AG09309 (cell line): Measurements from ENCODE around the gene NABP1.

Experiments used
- DNase-seq: peaks from one replicate; pipeline ENCODE4 v3.0.0-alpha.2; 2010; ENCODE audit warnings: low read depth
- H3K4me3 ChIP-seq: 2 replicates; pipeline ENCODE4 v1.5.1; 2011; ENCODE audit warnings: mild to moderate bottlenecking, low read depth, low read length, moderate library complexity; ENCODE audit not compliant: control insufficient read depth
- CTCF ChIP-seq: IDR thresholded peaks from 2 replicates; pipeline ENCODE4 v1.5.1; 2011; ENCODE audit warnings: mild to moderate bottlenecking, low read depth, low read length, inconsistent platforms; ENCODE audit not compliant: insufficient read depth, control insufficient read depth; ENCODE audit errors: missing control alignments

NABP1 gene

GRCh38 chr2:191659198-191659597 lies 18.7 kb upstream of the NABP1 start:
- no peak for TF ChIP-seq CTCF
- no peak overlapping the region for H3K4me3 ChIP-seq
- DNase-seq, result no peak

- DNase-seq, result no peak
- no peak overlapping the region for H3K4me3 ChIP-seq
- no peak for TF ChIP-seq CTCF
These were observed 17.4 kb upstream of the NABP1 start for GRCh38 chr2:191660575-191660974.

- DNase-seq, result no peak
- H3K4me3 ChIP-seq, result no peak overlapping the region
- TF ChIP-seq CTCF, result no peak
These were observed 16.6 kb upstream of the NABP1 start for GRCh38 chr2:191661097-191661924.

- no peak overlapping the region for H3K4me3 ChIP-seq
- DNase-seq, result no peak
- no peak for TF ChIP-seq CTCF
These were observed 12.9 kb upstream of the NABP1 start for GRCh38 chr2:191664823-191665677.

- no peak overlapping the region for H3K4me3 ChIP-seq
- TF ChIP-seq CTCF, result no peak
- no peak for DNase-seq
These were observed 11.7 kb upstream of the NABP1 start for GRCh38 chr2:191666226-191666625.

- DNase-seq, result no peak
- TF ChIP-seq CTCF, result no peak
- no peak overlapping the region for H3K4me3 ChIP-seq
These were observed 11.2 kb upstream of the NABP1 start for GRCh38 chr2:191666732-191667131.
